ENCODE data around the gene TFDP1. TPM values are rescaled to one million over a fixed set of nuclear protein-coding genes. Genes with fewer than 3 reads are reported as not detected.

TFDP1 gene
- polyA plus RNA-seq, 1 donor: 68.0 TPM

GRCh38 chr13:113598081-113598410, 13.5 kb downstream of the TFDP1 start:
- WGBS (ENCODE audit: insufficient coverage, low lambda C conversion rate): no CpG with 5 or more reads among the region's 5 CpGs
- DNase-seq: no peak
- Histone ChIP-seq H3K9me3 (ENCODE audit: control insufficient read depth, low read depth, low read length) (peaks cover 49% of the 10 kb centered on the region), H3K4me3 (ENCODE audit: low read length) (no peak overlapping the region), H3K36me3 (ENCODE audit: control insufficient read depth, insufficient read depth, low read length) (peaks cover 52% of the 10 kb centered on the region), H3K4me1 (ENCODE audit: control insufficient read depth, insufficient read depth, low read length) (no peaks in the 10 kb centered on the region), H3K27me3 (ENCODE audit: control insufficient read depth, insufficient read depth, low read length) (no peaks in the 10 kb centered on the region), H3K27ac (ENCODE audit: low read length) (no peak overlapping the region)

GRCh38 chr13:113598481-113598880, 13.9 kb downstream of the TFDP1 start:
- WGBS (ENCODE audit: insufficient coverage, low lambda C conversion rate): no CpG with 5 or more reads among the region's 13 CpGs

GRCh38 chr13:113599391-113599790, 14.8 kb downstream of the TFDP1 start:
- no CpG with 5 or more reads among the region's 12 CpGs for WGBS (ENCODE audit: insufficient coverage, low lambda C conversion rate)
- H3K27ac ChIP-seq (ENCODE audit: low read length): no peak overlapping the region
- no peaks in the 10 kb centered on the region for H3K4me1 ChIP-seq (ENCODE audit: control insufficient read depth, insufficient read depth, low read length)
- H3K9me3 ChIP-seq (ENCODE audit: control insufficient read depth, low read depth, low read length): peaks cover 47% of the 10 kb centered on the region
- no peak overlapping the region for H3K4me3 ChIP-seq (ENCODE audit: low read length)
- H3K36me3 ChIP-seq (ENCODE audit: control insufficient read depth, insufficient read depth, low read length): peaks cover 53% of the 10 kb centered on the region
- H3K27me3 ChIP-seq (ENCODE audit: control insufficient read depth, insufficient read depth, low read length): no peaks in the 10 kb centered on the region
- DNase-seq: no peak

More at GRCh38 chr13:113598481-113598880, 13.9 kb downstream of the TFDP1 start:
- no peak overlapping the region for H3K27ac ChIP-seq (ENCODE audit: low read length)
- H3K9me3 ChIP-seq (ENCODE audit: control insufficient read depth, low read depth, low read length): peaks cover 48% of the 10 kb centered on the region
- H3K36me3 ChIP-seq (ENCODE audit: control insufficient read depth, insufficient read depth, low read length): peaks cover 52% of the 10 kb centered on the region
- DNase-seq: no peak
- H3K4me3 ChIP-seq (ENCODE audit: low read length): no peak overlapping the region
- H3K27me3 ChIP-seq (ENCODE audit: control insufficient read depth, insufficient read depth, low read length): no peaks in the 10 kb centered on the region
- H3K4me1 ChIP-seq (ENCODE audit: control insufficient read depth, insufficient read depth, low read length): no peaks in the 10 kb centered on the region

- no peak for DNase-seq
- Histone ChIP-seq H3K27me3 (ENCODE audit: control insufficient read depth, insufficient read depth, low read length) (no peaks in the 10 kb centered on the region), H3K9me3 (ENCODE audit: control insufficient read depth, low read depth, low read length) (peaks cover 44% of the 10 kb centered on the region), H3K36me3 (ENCODE audit: control insufficient read depth, insufficient read depth, low read length) (peaks cover 50% of the 10 kb centered on the region), H3K4me3 (ENCODE audit: low read length) (no peak overlapping the region), H3K4me1 (ENCODE audit: control insufficient read depth, insufficient read depth, low read length) (no peaks in the 10 kb centered on the region), H3K27ac (ENCODE audit: low read length) (no peak overlapping the region)
- WGBS (ENCODE audit: insufficient coverage, low lambda C conversion rate): no CpG with 5 or more reads among the region's 28 CpGs
Measured at GRCh38 chr13:113601166-113602070, 16.9 kb downstream of the TFDP1 start.

GRCh38 chr13:113602291-113602988, 17.9 kb downstream of the TFDP1 start:
- Histone ChIP-seq H3K4me1 (ENCODE audit: control insufficient read depth, insufficient read depth, low read length) (no peaks in the 10 kb centered on the region), H3K36me3 (ENCODE audit: control insufficient read depth, insufficient read depth, low read length) (peaks cover 48% of the 10 kb centered on the region), H3K4me3 (ENCODE audit: low read length) (no peak overlapping the region), H3K9me3 (ENCODE audit: control insufficient read depth, low read depth, low read length) (peaks cover 36% of the 10 kb centered on the region), H3K27me3 (ENCODE audit: control insufficient read depth, insufficient read depth, low read length) (no peaks in the 10 kb centered on the region), H3K27ac (ENCODE audit: low read length) (no peak overlapping the region)
- no CpG with 5 or more reads among the region's 15 CpGs for WGBS (ENCODE audit: insufficient coverage, low lambda C conversion rate)
- no peak for DNase-seq

- H3K36me3 ChIP-seq (ENCODE audit: control insufficient read depth, insufficient read depth, low read length): peaks cover 42% of the 10 kb centered on the region
- 67% methylated on average over 3 of the region's 13 CpGs for WGBS (ENCODE audit: insufficient coverage, low lambda C conversion rate)
Measured at GRCh38 chr13:113603116-113603710, 18.7 kb downstream of the TFDP1 start.

GRCh38 chr13:113604186-113604585, 19.6 kb downstream of the TFDP1 start:
- Histone ChIP-seq H3K4me3 (ENCODE audit: low read length) (no peak overlapping the region), H3K9me3 (ENCODE audit: control insufficient read depth, low read depth, low read length) (peaks cover 21% of the 10 kb centered on the region), H3K36me3 (ENCODE audit: control insufficient read depth, insufficient read depth, low read length) (peaks cover 42% of the 10 kb centered on the region), H3K27ac (ENCODE audit: low read length) (no peak overlapping the region), H3K4me1 (ENCODE audit: control insufficient read depth, insufficient read depth, low read length) (no peaks in the 10 kb centered on the region), H3K27me3 (ENCODE audit: control insufficient read depth, insufficient read depth, low read length) (no peaks in the 10 kb centered on the region)
- WGBS (ENCODE audit: insufficient coverage, low lambda C conversion rate): no CpG with 5 or more reads among the region's 1 CpG
- no peak for DNase-seq

More at GRCh38 chr13:113603116-113603710, 18.7 kb downstream of the TFDP1 start:
- H3K4me1 ChIP-seq (ENCODE audit: control insufficient read depth, insufficient read depth, low read length): no peaks in the 10 kb centered on the region
- H3K27me3 ChIP-seq (ENCODE audit: control insufficient read depth, insufficient read depth, low read length): no peaks in the 10 kb centered on the region
- H3K27ac ChIP-seq (ENCODE audit: low read length): no peak overlapping the region
- H3K9me3 ChIP-seq (ENCODE audit: control insufficient read depth, low read depth, low read length): peaks cover 28% of the 10 kb centered on the region
- DNase-seq: no peak
- H3K4me3 ChIP-seq (ENCODE audit: low read length): no peak overlapping the region

GRCh38 chr13:113605461-113605860, 20.9 kb downstream of the TFDP1 start:
- H3K27ac ChIP-seq (ENCODE audit: low read length): no peak overlapping the region
- no peak for DNase-seq
- H3K27me3 ChIP-seq (ENCODE audit: control insufficient read depth, insufficient read depth, low read length): no peaks in the 10 kb centered on the region
- H3K4me1 ChIP-seq (ENCODE audit: control insufficient read depth, insufficient read depth, low read length): no peaks in the 10 kb centered on the region
- WGBS (ENCODE audit: insufficient coverage, low lambda C conversion rate): no CpG with 5 or more reads among the region's 8 CpGs
- H3K36me3 ChIP-seq (ENCODE audit: control insufficient read depth, insufficient read depth, low read length): peaks cover 35% of the 10 kb centered on the region
- H3K9me3 ChIP-seq (ENCODE audit: control insufficient read depth, low read depth, low read length): peaks cover 12% of the 10 kb centered on the region
- H3K4me3 ChIP-seq (ENCODE audit: low read length): no peak overlapping the region

- no peak for DNase-seq
- Histone ChIP-seq H3K36me3 (ENCODE audit: control insufficient read depth, insufficient read depth, low read length) (peaks cover 34% of the 10 kb centered on the region), H3K9me3 (ENCODE audit: control insufficient read depth, low read depth, low read length) (peaks cover 9% of the 10 kb centered on the region), H3K27me3 (ENCODE audit: control insufficient read depth, insufficient read depth, low read length) (no peaks in the 10 kb centered on the region), H3K27ac (ENCODE audit: low read length) (no peak overlapping the region), H3K4me1 (ENCODE audit: control insufficient read depth, insufficient read depth, low read length) (no peaks in the 10 kb centered on the region), H3K4me3 (ENCODE audit: low read length) (no peak overlapping the region)
- no CpG with 5 or more reads among the region's 34 CpGs for WGBS (ENCODE audit: insufficient coverage, low lambda C conversion rate)
Measured at GRCh38 chr13:113605866-113606438, 21.4 kb downstream of the TFDP1 start.
